GM21737 (cell line): ENCODE data around the gene SLC66A2.
A peak's percentile ranks its signal among the peaks of the same experiment; 100 is the strongest.

Source experiments
- ATAC-seq: cut with Tn5 transposase; IDR thresholded peaks from one replicate; pipeline ENCODE4 v1.9.1; 2021; ENCODE audit warnings: mild to moderate bottlenecking, moderate library complexity; ENCODE audit not compliant: unreplicated experiment

The SLC66A2 gene

DNA sequence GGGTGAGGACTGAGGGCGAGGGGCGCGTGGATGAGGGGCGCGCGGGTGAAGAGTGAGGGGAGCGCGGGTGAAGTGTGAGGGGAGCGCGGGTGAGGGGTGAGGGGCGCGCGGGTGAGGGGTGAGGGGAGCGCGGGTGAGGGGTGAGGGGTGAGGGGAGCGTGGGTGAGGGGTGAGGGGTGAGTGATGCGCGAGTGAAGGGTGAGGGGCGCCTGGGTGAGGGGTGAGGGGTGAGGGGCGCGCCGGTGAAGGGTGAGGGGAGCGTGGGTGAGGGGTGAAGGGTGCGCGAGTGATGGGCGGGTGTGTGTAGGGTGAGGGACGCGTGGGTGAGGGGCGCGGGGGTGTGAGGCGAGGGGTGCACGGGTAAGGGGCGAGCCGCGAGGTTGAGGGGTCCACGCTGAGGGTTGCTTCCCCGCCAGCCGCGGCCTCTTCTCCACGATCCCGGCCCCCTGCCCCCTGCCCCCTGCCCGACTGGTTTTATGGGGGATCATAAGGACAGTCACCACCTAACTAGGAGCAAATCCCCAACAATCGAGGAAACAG lies 1.1 kb upstream of the SLC66A2 start:
- no peak for ATAC-seq

GRCh38 chr18:79950515-79951341 lies 725 bp downstream of the SLC66A2 start:
- peak; percentile 23 for ATAC-seq

- no peak for ATAC-seq
Observed at GRCh38 chr18:79949697-79950487, 1.6 kb downstream of the SLC66A2 start.

DNA sequence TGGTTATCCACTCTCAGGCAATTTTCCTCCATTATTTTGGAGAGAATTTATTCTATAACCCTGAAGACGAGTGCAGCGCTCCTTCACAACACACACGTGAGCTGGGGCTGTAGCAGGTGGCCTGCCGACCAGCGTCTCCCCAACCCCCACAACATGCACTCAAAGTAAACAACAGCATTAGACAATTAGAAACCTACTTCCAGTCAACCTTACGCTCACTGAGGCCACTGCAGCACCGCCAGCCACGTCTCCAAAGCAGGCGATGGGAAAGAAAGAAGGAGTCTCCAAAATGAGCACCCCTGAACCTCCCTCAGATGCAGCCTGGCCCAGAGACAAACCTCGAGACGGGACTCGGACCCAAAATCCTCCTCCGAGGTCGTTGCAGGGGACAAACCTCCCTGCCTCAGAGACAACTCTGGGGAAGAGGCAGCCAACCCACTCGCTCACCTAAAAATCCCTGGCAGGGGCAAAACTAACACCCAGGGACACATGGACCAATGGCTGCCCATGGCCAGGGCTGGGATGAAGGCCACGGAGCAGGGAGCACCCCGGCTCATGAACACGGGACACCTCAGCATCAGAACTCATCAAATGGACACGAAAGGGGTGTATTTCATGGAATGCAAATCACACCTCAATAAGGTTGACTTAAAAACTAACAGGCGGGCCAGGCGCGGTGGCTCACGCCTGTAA lies 2.6 kb downstream of the SLC66A2 start:
- ATAC-seq: no peak

DNA sequence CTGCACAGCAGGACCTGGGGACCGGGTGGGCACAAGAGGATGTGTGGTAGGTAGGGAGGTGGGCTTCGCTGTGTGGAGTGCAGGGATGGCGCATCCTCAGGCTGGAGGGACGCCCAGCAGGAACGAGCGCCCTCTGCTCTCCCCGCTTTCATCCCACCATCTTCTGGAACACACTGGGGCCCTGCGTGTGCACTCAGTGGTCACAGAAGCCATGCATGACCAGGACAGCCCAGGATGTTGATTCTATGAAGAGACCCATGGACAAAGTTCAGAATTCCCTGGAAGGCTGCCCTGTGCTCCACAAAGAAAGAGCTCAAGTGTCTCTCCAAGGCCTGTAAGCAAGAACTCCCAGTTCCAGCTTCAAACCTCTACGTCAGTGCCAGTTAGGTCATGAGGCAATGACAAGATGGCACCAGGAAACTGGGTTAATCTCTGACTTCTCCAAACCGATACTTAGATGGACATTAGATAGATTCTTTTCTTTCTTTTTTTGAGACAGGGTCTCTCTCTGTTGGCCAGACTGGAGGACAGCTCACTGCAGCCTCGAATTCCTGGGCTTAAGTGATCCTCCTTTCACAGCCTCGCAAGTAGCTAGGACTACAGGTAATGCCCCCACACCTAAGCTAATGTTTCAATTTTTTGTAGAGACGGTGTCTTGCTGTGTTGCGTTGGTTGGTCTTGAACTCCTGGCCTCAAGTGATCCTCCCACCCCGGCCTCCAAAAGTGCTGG lies 3.4 kb downstream of the SLC66A2 start:
- no peak for ATAC-seq

DNA sequence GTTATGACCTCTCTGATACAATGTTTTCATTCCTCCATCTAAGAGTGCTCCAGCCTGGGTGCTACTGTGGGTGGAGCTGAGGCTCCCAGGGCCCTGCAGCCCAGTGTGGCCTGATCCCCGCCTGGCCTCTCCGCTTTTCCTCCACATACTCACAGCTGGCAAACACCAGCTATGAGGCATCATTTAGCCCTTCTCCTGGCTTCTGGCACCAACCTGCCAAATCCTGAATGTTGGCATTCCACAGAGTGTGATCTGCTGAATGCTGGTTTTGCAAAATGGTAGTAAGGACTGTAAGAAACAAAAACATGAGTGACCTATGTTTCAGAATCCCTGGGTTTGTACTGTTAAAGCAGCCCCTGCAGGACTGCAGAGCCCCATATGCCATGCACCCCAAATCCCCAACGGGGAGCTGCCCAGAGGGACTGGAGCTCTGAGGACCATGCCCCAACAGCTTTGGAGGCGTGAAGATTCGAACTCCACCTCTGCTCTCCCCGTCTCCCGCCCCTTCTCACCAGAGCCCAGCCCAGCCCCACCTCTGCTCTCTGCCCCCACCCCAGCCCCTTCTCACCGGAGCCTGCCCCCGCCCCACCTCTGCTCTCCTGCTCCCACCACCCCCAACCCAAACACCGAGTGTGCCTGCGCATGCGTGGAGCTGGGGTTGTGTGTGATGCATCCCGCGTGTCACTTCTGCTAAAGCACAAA lies 4.2 kb downstream of the SLC66A2 start:
- no peak for ATAC-seq

GRCh38 chr18:79945118-79946042 lies 6.1 kb downstream of the SLC66A2 start:
- no peak for ATAC-seq

DNA sequence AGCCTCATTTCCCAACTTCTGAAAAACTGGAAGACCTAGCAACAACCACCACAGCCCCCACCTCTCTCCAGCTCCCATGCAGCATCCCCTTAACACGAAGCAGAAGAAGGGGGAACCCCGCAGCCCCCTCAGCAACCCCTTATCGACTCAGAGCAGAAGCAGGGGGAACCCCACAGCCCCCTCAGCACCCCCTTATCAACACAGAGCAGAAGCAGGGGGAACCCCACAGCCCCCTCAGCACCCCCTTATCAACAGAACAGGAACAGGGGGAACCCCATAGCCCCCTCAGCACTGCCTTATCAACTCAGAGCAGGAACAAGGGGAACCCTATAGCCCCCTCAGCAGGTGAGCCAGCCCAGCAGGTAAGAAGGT lies 6.7 kb downstream of the SLC66A2 start:
- ATAC-seq: no peak

- ATAC-seq: no peak
Observed at GRCh38 chr18:79944126-79944731, 7.2 kb downstream of the SLC66A2 start.

GRCh38 chr18:79943608-79944125 lies 7.8 kb downstream of the SLC66A2 start:
- no peak for ATAC-seq

- ATAC-seq: no peak
Observed at GRCh38 chr18:79942786-79943607, 8.5 kb downstream of the SLC66A2 start.

- no peak for ATAC-seq
Observed at GRCh38 chr18:79942211-79942610, 9.2 kb downstream of the SLC66A2 start.

GRCh38 chr18:79941473-79942119 lies 9.9 kb downstream of the SLC66A2 start:
- ATAC-seq: no peak

DNA sequence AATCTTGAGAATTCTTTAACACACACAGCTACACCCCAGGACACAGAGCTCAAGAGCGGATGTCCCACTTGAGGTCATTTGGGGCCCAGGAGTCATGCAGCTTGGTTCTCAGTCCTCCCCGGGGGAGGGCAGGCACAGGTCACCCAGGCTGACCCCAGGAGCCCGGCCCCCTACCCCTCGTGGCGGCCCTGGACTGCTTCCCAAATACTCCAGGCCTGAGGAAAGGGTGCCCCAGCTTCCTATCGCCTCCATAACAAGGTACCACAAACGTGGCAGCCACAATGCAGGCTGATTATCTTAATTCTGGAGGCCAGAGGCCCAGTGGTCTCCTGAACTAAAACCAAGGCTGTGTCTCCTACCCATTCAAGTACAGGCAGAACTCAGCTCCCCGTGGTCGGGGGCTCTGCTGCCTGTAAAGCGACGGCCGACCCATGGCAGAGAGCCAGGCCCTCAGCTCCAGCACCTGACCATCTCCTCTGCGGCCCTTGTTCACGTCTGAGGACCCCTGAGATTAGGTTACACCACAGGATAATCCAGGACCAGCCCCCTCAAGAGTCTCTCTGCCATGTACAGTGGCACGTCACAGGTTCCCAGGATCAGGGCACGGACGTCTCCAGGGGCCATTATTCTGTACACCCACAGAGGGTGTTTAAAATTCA lies 10.5 kb downstream of the SLC66A2 start:
- ATAC-seq: no peak

DNA sequence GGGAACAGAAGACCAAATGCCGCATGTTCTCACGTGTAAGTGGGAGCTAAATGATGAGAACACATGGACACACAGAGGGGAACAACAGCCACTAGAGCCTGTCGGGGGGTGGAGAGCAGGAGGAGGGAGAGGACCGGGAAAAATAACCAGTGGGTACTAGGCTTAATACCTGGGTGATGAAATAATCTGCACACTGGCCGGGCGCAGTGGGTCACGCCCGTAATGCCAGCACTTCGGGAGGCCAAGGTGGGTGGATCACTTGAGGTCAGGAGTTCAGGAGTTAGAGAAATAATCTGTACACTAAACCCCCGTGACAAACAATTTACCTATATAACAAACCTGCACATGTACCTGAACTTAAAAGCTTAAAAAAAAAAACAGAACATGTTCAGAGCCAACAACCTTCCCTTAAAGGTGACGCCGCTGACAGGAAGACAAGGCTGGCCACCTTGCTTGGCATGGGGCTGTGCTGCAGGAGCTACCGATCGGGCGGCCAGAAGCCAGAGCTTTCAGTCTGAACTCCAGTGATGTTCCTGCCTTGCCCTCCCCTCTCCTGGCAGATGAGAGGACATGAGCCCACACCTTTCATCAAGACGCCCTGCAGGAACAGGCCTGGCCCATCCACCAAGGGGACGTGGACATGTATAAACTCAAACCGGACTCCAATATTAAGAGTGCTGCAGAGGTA lies 11.2 kb downstream of the SLC66A2 start:
- ATAC-seq: no peak

GRCh38 chr18:79939096-79939495 lies 12.4 kb downstream of the SLC66A2 start:
- no peak for ATAC-seq
